Kidney (tissue), 14 donors: ENCODE measurements around the gene ZNF462. TPM values are rescaled to one million over a fixed set of nuclear protein-coding genes. Genes with fewer than 3 reads are reported as not detected.

Experiments used
- DNase-seq, 5 donors: peaks; one replicate each; pipeline ENCODE4 v3.0.0-alpha.2; 2013 to 2020
- FAIRE-seq: peaks from 2 replicates; lab custom pipeline; 2012; peaks lifted over from hg19 to GRCh38; lab: Jason Lieb, UNC
- H3K27ac ChIP-seq, 2 donors: one replicate each; pipeline ENCODE4 v1.7.0; 2013; ENCODE audit warnings: low read depth in 2 of 2, low read length in 2 of 2, inconsistent platforms in 1 of 2
- H3K27me3 ChIP-seq: one replicate; pipeline ENCODE4 v1.7.1; 2013; ENCODE audit warnings: low read length, inconsistent platforms; ENCODE audit not compliant: control insufficient read depth, insufficient read depth
- H3K36me3 ChIP-seq, 3 donors: one replicate each; pipeline versions ENCODE4 v1.7.0 to v1.7.1; 2013; ENCODE audit warnings: low read length in 3 of 3, control low read depth in 1 of 3, inconsistent platforms in 1 of 3; ENCODE audit not compliant: insufficient read depth in 3 of 3, control insufficient read depth in 2 of 3
- H3K4me1 ChIP-seq, 3 donors: one replicate each; pipeline versions ENCODE4 v1.7.0 to v1.7.1; 2013; ENCODE audit warnings: low read length in 3 of 3, inconsistent platforms in 1 of 3, low read depth in 1 of 3; ENCODE audit not compliant: control insufficient read depth in 2 of 3, insufficient read depth in 2 of 3
- H3K4me3 ChIP-seq, 3 donors: one replicate each; pipeline versions ENCODE4 v1.7.0 to v1.8.1; 2013; ENCODE audit warnings: low read length in 3 of 3, control low read depth in 1 of 3, inconsistent platforms in 1 of 3
- H3K9ac ChIP-seq, 3 donors: one replicate each; pipeline versions ENCODE4 v1.7.0 to v1.7.1; 2013; ENCODE audit warnings: low read length in 3 of 3, control low read depth in 1 of 3, inconsistent platforms in 1 of 3
- H3K9me3 ChIP-seq, 3 donors: one replicate each; pipeline versions ENCODE4 v1.7.0 to v1.7.1; 2013; ENCODE audit warnings: low read length in 3 of 3, control low read depth in 1 of 3, inconsistent platforms in 1 of 3; ENCODE audit not compliant: control insufficient read depth in 2 of 3, insufficient read depth in 1 of 3
- intact Hi-C: fragments of 100-400 bp; cut with DNase I; formaldehyde crosslinking; loops from one replicate; pipeline ENCODE4 v1.11.1; 2022
- polyA plus RNA-seq: library from polyadenylated mRNA; stranded (reverse); fragments of 350-450 nt; fragmentation: Illumina TruSeq; extraction: RNeasy Lipid Tissue Mini Kit (QIAGEN cat#74804); gene quantifications from one replicate; pipeline ENCODE4 v1.2.3, GENCODE V29; 2014; ENCODE audit warnings: low read depth, low replicate concordance; ENCODE audit not compliant: insufficient read depth
- total RNA-seq: library from RNA; stranded (reverse); fragmentation: NEBNext Ultra II Directional; extraction: Animal tissue kit (Norgen Biotek cat#: 25700); gene quantifications from one replicate; pipeline ENCODE4 v1.2.1, GENCODE V29; 2021
- TF ChIP-seq, protein P1 (sequence below): IDR thresholded peaks from 3 replicates; pipeline ENCODE4 v1.5.1; 2012; ENCODE audit warnings: mild to moderate bottlenecking, moderate library complexity, borderline replicate concordance; ENCODE audit not compliant: insufficient read depth; ENCODE audit errors: extremely low read depth
- donor health status: control.
- donor health status: control.
- donor health status: control.
- donor health status: control.
- donor health status: control.
- donor health status: DM: yes; HTN: yes; CAD: no.
- donor health status: Normal renal cell carcinoma (clear cell type).

The ZNF462 gene
- total and polyA plus RNA-seq, 2 donors from 2014 or later = 1.8 to 47.0 TPM

DNA sequence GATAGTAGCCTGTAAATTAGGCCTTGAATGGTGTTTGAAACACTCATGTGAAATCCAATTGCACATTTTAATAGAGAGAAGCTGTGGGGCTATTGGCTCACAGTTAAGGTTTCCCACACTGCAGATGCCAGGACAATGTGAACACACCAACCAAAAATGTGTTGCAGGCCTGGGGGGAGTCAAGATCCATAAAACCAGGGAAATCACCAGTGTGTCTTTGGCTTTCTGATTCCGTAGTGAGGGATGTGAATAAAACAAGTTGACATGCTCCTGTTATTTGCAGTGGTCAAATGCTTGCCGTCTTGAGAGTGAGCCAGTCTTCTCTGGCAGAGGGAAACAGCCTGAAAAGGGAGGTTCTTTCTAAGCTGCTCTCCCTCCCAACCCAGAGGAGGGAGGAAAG lies 79.0 kb downstream of the ZNF462 start:
- H3K4me3 ChIP-seq = no peak overlapping the region
- no peak overlapping the region for H3K9ac ChIP-seq
- FAIRE-seq = no peak
- TF ChIP-seq, protein P1, sequence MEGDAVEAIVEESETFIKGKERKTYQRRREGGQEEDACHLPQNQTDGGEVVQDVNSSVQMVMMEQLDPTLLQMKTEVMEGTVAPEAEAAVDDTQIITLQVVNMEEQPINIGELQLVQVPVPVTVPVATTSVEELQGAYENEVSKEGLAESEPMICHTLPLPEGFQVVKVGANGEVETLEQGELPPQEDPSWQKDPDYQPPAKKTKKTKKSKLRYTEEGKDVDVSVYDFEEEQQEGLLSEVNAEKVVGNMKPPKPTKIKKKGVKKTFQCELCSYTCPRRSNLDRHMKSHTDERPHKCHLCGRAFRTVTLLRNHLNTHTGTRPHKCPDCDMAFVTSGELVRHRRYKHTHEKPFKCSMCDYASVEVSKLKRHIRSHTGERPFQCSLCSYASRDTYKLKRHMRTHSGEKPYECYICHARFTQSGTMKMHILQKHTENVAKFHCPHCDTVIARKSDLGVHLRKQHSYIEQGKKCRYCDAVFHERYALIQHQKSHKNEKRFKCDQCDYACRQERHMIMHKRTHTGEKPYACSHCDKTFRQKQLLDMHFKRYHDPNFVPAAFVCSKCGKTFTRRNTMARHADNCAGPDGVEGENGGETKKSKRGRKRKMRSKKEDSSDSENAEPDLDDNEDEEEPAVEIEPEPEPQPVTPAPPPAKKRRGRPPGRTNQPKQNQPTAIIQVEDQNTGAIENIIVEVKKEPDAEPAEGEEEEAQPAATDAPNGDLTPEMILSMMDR = no peak
- H3K27ac ChIP-seq = no peak overlapping the region
- H3K9me3 ChIP-seq = no peaks in the 10 kb centered on the region
- peaks cover 5 to 36% (median 12%) of the 10 kb centered on the region in 3 donors for H3K36me3 ChIP-seq
- peaks cover 0 to 2% (median 0%) of the 10 kb centered on the region in 3 donors for H3K4me1 ChIP-seq
- intact Hi-C loops = no loop called here
- no peak for DNase-seq
- no peaks in the 10 kb centered on the region for H3K27me3 ChIP-seq

DNA sequence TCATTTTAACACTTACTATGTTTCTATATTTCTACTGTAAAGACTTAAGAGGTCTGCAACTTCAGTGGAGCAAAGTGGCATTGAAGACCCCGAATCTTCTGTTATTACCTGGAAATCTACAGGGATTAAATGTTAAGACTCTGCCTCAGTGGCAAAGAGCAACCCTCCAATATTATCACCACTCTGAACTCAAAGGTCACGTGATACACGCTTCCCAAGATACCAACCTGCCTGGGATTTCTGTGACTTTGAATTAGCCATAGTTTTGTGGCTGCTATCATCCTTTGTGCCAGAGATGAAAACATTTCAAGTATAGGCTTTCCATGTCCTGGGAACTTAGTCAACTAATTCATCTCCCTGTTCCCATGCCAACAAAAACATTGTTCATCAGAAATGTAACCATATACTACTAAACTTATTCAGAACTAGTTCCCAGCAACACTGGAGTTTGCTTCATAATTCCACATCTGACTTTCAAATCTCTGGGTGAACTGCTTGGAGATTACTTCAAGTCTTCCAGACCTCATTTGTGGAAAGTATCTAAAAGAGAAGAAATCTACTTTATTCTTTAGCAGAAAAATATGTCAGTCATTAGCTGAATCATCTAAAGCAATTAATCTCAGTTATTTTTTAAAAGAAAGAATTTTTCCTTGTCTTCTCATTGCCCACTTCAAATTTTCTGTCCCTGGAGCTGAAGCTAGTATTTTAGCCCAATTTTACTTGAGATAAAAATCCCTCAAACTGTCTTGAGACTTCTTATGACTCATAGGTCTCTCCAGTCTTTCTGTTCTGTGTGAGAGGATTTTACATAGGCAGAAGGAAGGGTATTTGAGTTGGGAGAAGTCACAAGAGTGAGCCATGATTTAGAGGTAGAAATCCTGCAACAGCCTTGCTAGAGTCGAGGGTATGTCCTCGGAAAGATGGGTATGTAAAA lies 83.0 kb downstream of the ZNF462 start:
- Histone ChIP-seq H3K4me3 (no peak overlapping the region), H3K4me1 (peaks cover 0 to 2% (median 0%) of the 10 kb centered on the region in 3 donors), H3K36me3 (peaks cover 0 to 14% (median 5%) of the 10 kb centered on the region in 3 donors), H3K9me3 (no peaks in the 10 kb centered on the region), H3K9ac (no peak overlapping the region), H3K27ac (no peak overlapping the region), H3K27me3 (no peaks in the 10 kb centered on the region)
- intact Hi-C loops = no loop called here
- TF ChIP-seq, protein P1 = no peak
- DNase-seq (no peak), FAIRE-seq (no peak)

DNA sequence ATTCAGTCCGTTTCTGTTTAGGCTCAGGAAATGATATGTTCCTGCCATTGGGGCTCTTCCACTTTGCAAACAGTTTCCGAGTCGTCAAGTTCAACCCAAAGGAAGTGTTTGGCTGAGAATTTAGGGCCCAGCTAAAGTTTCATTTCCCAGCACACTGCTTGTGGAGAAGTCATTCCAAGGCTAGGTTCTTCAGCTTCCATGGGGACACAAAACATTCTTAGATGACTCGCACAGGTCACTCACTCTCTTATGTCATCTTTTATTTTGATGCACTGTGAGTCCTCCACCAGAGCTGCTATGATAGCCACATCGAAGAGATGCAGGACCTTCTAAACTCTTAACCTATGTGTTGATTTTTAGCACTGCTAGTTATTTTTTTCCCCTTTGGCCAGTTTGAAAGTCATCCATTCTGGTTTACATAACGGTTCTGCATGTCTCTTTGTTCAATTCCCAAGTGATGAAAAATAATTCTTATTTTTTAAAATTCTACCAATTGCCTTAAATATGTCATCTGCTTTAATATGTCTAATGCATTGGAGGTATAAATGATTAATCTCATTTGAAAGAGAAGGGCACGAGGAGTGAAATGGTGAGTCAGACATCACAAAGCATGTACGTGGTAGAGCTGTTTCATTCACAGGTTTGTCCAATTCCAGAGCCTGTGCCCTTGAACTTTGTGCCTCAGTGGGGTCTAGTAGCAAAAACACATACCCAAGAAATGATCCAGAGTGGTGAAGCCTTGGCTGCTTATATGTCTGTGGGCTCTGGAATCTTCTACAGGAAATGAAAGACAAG lies 84.3 kb downstream of the ZNF462 start:
- TF ChIP-seq, protein P1 = no peak
- intact Hi-C loops = no loop called here
- Histone ChIP-seq H3K4me1 (peaks cover 0 to under 1% (median 0%) of the 10 kb centered on the region in 3 donors), H3K9ac (no peak overlapping the region), H3K4me3 (no peak overlapping the region), H3K27ac (no peak overlapping the region), H3K9me3 (no peaks in the 10 kb centered on the region), H3K27me3 (no peaks in the 10 kb centered on the region), H3K36me3 (peaks cover 0 to 15% (median 4%) of the 10 kb centered on the region in 3 donors)
- DNase-seq (no peak), FAIRE-seq (no peak)
